ENCODE measurements around the gene TMOD1.

DNA sequence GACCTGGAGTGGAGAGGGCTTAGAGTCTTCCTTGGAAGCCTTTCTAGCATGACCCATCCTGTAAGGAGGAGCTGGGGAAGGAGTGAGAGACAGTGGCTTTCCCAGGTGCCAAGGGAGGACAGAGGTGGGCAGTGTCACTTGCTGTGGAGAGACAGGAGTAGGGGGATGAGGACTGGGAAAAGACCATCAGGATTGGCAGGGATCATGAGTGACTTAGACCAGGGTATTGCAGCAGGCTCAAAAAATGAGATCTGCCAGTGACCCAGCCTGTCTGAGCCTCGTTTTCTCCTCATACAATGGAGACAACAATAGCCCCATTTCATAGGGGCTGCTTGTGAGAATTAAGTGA is 2.4 kb downstream of the TMOD1 start:
- TF ChIP-seq, protein P1, sequence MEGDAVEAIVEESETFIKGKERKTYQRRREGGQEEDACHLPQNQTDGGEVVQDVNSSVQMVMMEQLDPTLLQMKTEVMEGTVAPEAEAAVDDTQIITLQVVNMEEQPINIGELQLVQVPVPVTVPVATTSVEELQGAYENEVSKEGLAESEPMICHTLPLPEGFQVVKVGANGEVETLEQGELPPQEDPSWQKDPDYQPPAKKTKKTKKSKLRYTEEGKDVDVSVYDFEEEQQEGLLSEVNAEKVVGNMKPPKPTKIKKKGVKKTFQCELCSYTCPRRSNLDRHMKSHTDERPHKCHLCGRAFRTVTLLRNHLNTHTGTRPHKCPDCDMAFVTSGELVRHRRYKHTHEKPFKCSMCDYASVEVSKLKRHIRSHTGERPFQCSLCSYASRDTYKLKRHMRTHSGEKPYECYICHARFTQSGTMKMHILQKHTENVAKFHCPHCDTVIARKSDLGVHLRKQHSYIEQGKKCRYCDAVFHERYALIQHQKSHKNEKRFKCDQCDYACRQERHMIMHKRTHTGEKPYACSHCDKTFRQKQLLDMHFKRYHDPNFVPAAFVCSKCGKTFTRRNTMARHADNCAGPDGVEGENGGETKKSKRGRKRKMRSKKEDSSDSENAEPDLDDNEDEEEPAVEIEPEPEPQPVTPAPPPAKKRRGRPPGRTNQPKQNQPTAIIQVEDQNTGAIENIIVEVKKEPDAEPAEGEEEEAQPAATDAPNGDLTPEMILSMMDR (IDR thresholded peaks at IDR 0.05), result no peak
- TF ChIP-seq POLR2A (IDR thresholded peaks at IDR 0.05) (no peak), EP300 (IDR thresholded peaks at IDR 0.05) (no peak)
